H1 (cell line): ENCODE results near the gene ZDHHC24. TPM values are rescaled to one million over a fixed set of nuclear protein-coding genes. Genes with fewer than 3 reads are reported as not detected.

ENCODE experiments used
- CTCF ChIA-PET: fragments of 300-600 bp; sonication (Branson Sonifier 250); formaldehyde crosslinking; loops from one replicate; lab custom pipeline; 2021; ENCODE audit not compliant: partially characterized antibody; lab: Charles Lee
- POLR2A ChIA-PET: fragments of 300-600 bp; sonication (Branson Sonifier 250); formaldehyde crosslinking; loops from one replicate; lab custom pipeline; 2021; ENCODE audit warnings: inconsistent platforms; ENCODE audit not compliant: partially characterized antibody; lab: Charles Lee
- DNase-seq, 2 experiments: peaks; one replicate each; pipeline versions ENCODE4 v3.0.0 to v3.0.0-alpha.2; 2010 to 2022; ENCODE audit warnings: low spot score in 2 of 2, low read depth in 1 of 2, mixed read lengths in 1 of 2
- FAIRE-seq: peaks from 2 replicates; lab custom pipeline; 2011; peaks lifted over from hg19 to GRCh38; lab: Jason Lieb, UNC
- H2AFZ ChIP-seq: 2 replicates; pipeline ENCODE4 v1.8.1; 2012; ENCODE audit warnings: low read length, inconsistent platforms
- H2AK5ac ChIP-seq: 2 replicates; pipeline ENCODE4 v1.6.1; 2013; ENCODE audit warnings: low read depth, low read length
- H2BK120ac ChIP-seq: replicated peaks from 2 replicates; pipeline ENCODE3; 2013; ENCODE audit warnings: low read depth, low read length, inconsistent platforms
- H2BK12ac ChIP-seq: 2 replicates; pipeline ENCODE4 v1.6.1; 2013; ENCODE audit warnings: low read depth, low read length
- H2BK15ac ChIP-seq: 2 replicates; pipeline ENCODE4 v1.6.1; 2013; ENCODE audit warnings: low read length
- H2BK20ac ChIP-seq: 2 replicates; pipeline ENCODE4 v1.6.1; 2013; ENCODE audit warnings: low read length
- H2BK5ac ChIP-seq: 2 replicates; pipeline ENCODE4 v1.6.1; 2013; ENCODE audit warnings: low read depth, low read length
- H3K14ac ChIP-seq: 2 replicates; pipeline ENCODE4 v1.6.1; 2013; ENCODE audit warnings: inconsistent platforms; ENCODE audit not compliant: insufficient read length
- H3K18ac ChIP-seq: 2 replicates; pipeline ENCODE4 v1.6.1; 2013; ENCODE audit warnings: low read length; ENCODE audit errors: extremely low read depth
- H3K23ac ChIP-seq: 2 replicates; pipeline ENCODE4 v1.6.1; 2013; ENCODE audit warnings: inconsistent platforms; ENCODE audit not compliant: insufficient read length
- H3K23me2 ChIP-seq: 2 replicates; pipeline ENCODE4 v1.6.1; 2013; ENCODE audit warnings: low read depth, low read length
- H3K27ac ChIP-seq: 2 replicates; pipeline ENCODE4 v1.6.1; 2011; ENCODE audit warnings: low read depth, low read length, inconsistent platforms
- H3K27me3 ChIP-seq, 4 experiments: replicated peaks in 1 of 4; 1 replicate in 1 of 4; 2 replicates in 3 of 4; pipeline versions ENCODE4 v1.6.1 to v1.8.1; 2011 to 2013; ENCODE audit warnings: low read length in 3 of 4, mild to moderate bottlenecking in 3 of 4, inconsistent platforms in 2 of 4, mixed read lengths in 2 of 4, moderate library complexity in 1 of 4; ENCODE audit not compliant: control insufficient read depth in 3 of 4, insufficient read depth in 3 of 4; ENCODE audit errors: extremely low read depth in 1 of 4
- H3K36me3 ChIP-seq, 4 experiments: 2 replicates each; pipeline versions ENCODE4 v1.6.1 to v1.8.1; 2011 to 2013; ENCODE audit warnings: mild to moderate bottlenecking in 4 of 4, low read length in 3 of 4, moderate library complexity in 2 of 4, control low read depth in 1 of 4, inconsistent platforms in 1 of 4; ENCODE audit not compliant: insufficient read depth in 4 of 4, control insufficient read depth in 2 of 4
- H3K4ac ChIP-seq: replicated peaks from 2 replicates; pipeline ENCODE3; 2013; ENCODE audit warnings: low read length, low read depth, mixed read lengths, inconsistent platforms; ENCODE audit not compliant: insufficient read length
- H3K4me1 ChIP-seq, 4 experiments: replicated peaks in 1 of 4; 1 replicate in 1 of 4; 2 replicates in 3 of 4; pipeline versions ENCODE4 v1.6.1 to v1.8.1; 2011 to 2013; ENCODE audit warnings: low read length in 3 of 4, inconsistent platforms in 2 of 4, mixed read lengths in 1 of 4; ENCODE audit not compliant: insufficient read depth in 4 of 4, control insufficient read depth in 3 of 4
- H3K4me2 ChIP-seq, 2 experiments: 2 replicates each; pipeline versions ENCODE4 v1.6.1 to v1.8.1; 2011 to 2013; ENCODE audit warnings: low read depth in 2 of 2, low read length in 2 of 2, control low read depth in 1 of 2, inconsistent platforms in 1 of 2, mild to moderate bottlenecking in 1 of 2; ENCODE audit not compliant: insufficient read depth in 1 of 2
- H3K4me3 ChIP-seq, 4 experiments: fragments of 200-600, 300-600 bp in 1 of 4; sonication (generic), shearing (Covaris generic), sonication (Bioruptor Twin) in 1 of 4; 2 replicates each; pipeline versions ENCODE4 v1.5.1 to v1.8.1; 2011 to 2016; ENCODE audit warnings: low read length in 4 of 4, low read depth in 3 of 4, control low read depth in 2 of 4, inconsistent platforms in 2 of 4, mild to moderate bottlenecking in 2 of 4, mixed read lengths in 1 of 4, moderate library complexity in 1 of 4; ENCODE audit not compliant: insufficient read depth in 2 of 4; ENCODE audit errors: extremely low read depth in 1 of 4
- H3K56ac ChIP-seq: replicated peaks from 2 replicates; pipeline ENCODE3; 2013; ENCODE audit warnings: low read depth, mild to moderate bottlenecking, mixed read lengths, low read length, inconsistent platforms; ENCODE audit not compliant: insufficient read length
- H3K79me1 ChIP-seq: 2 replicates; pipeline ENCODE4 v1.6.1; 2013; ENCODE audit warnings: low read depth, low read length, control low read depth
- H3K79me2 ChIP-seq, 2 experiments: 2 replicates each; pipeline versions ENCODE4 v1.6.1 to v1.8.1; 2012 to 2013; ENCODE audit warnings: low read length in 2 of 2, mild to moderate bottlenecking in 2 of 2, inconsistent platforms in 1 of 2; ENCODE audit not compliant: insufficient read depth in 2 of 2, control insufficient read depth in 1 of 2
- H3K9ac ChIP-seq, 4 experiments: replicated peaks in 1 of 4; 1 replicate in 1 of 4; 2 replicates in 3 of 4; pipeline versions ENCODE4 v1.6.1 to v1.8.1; 2011 to 2013; ENCODE audit warnings: low read depth in 3 of 4, low read length in 3 of 4, control low read depth in 2 of 4, mild to moderate bottlenecking in 2 of 4, moderate library complexity in 2 of 4, inconsistent platforms in 1 of 4; ENCODE audit errors: extremely low read depth in 1 of 4
- H3K9me3 ChIP-seq, 2 experiments: 2 replicates each; pipeline versions ENCODE4 v1.6.1 to v1.8.1; 2012 to 2013; ENCODE audit warnings: mild to moderate bottlenecking in 2 of 2, moderate library complexity in 2 of 2, control low read depth in 1 of 2, inconsistent platforms in 1 of 2, low read depth in 1 of 2, low read length in 1 of 2, mixed read lengths in 1 of 2; ENCODE audit not compliant: insufficient read depth in 2 of 2
- H4K20me1 ChIP-seq, 2 experiments: replicated peaks in 1 of 2; 2 replicates each; pipeline versions ENCODE3 to v1.8.1; 2011 to 2013; ENCODE audit warnings: inconsistent platforms in 2 of 2, low read length in 2 of 2, mild to moderate bottlenecking in 1 of 2; ENCODE audit not compliant: insufficient read depth in 2 of 2, control insufficient read depth in 1 of 2
- H4K5ac ChIP-seq: 2 replicates; pipeline ENCODE4 v1.6.1; 2013; ENCODE audit warnings: low read length, low read depth, mixed read lengths, inconsistent platforms; ENCODE audit not compliant: insufficient read length
- H4K8ac ChIP-seq: 2 replicates; pipeline ENCODE4 v1.8.0; 2013; ENCODE audit warnings: mild to moderate bottlenecking, moderate library complexity, low read length, inconsistent platforms; ENCODE audit not compliant: insufficient read depth; ENCODE audit errors: extremely low read depth
- H4K91ac ChIP-seq: replicated peaks from 2 replicates; pipeline ENCODE3; 2013; ENCODE audit warnings: low read length, mixed read lengths, inconsistent platforms; ENCODE audit not compliant: insufficient read length
- CBX8 ChIP-seq: fragments of 300-800, 300-1000 bp; sonication (generic); IDR thresholded peaks from 2 replicates; pipeline ENCODE4 v1.7.1; 2016; ENCODE audit warnings: low read depth, low read length, borderline replicate concordance
- CEBPB ChIP-seq: IDR thresholded peaks from 2 replicates; pipeline ENCODE4 v1.6.1; 2012; ENCODE audit warnings: low read depth, low read length
- GABPA ChIP-seq: IDR thresholded peaks from 2 replicates; pipeline ENCODE4 v1.6.1; 2011; ENCODE audit warnings: mild to moderate bottlenecking, low read length, moderate library complexity, borderline replicate concordance; ENCODE audit not compliant: insufficient read depth
- GTF2F1 ChIP-seq: IDR thresholded peaks from 2 replicates; pipeline ENCODE4 v1.6.1; 2012; ENCODE audit warnings: low read depth, low read length, improper control_type of control experiment, borderline replicate concordance
- HDAC2 ChIP-seq, 2 experiments: fragments of 300-600 bp in 1 of 2; sonication (generic) in 1 of 2; IDR thresholded peaks; 2 replicates each; pipeline ENCODE4 v1.6.1; 2011 to 2012; ENCODE audit warnings: low read depth in 2 of 2, low read length in 2 of 2, mild to moderate bottlenecking in 2 of 2, moderate library complexity in 2 of 2, borderline replicate concordance in 1 of 2, inconsistent platforms in 1 of 2
- JUND ChIP-seq: IDR thresholded peaks from 2 replicates; pipeline ENCODE4 v1.6.1; 2011; ENCODE audit warnings: mild to moderate bottlenecking, improper control_type of control experiment, low read length
- SIRT6 ChIP-seq: IDR thresholded peaks from one replicate; pipeline ENCODE4 v1.7.1; 2012; ENCODE audit warnings: low read length, inconsistent platforms
- TCF12 ChIP-seq: IDR thresholded peaks from 2 replicates; pipeline ENCODE4 v1.6.1; 2011; ENCODE audit warnings: low read depth, mild to moderate bottlenecking, low read length
- TEAD4 ChIP-seq: IDR thresholded peaks from 2 replicates; pipeline ENCODE4 v1.6.1; 2012; ENCODE audit warnings: low read depth, low read length, inconsistent platforms, mixed read lengths
- WGBS, 2 experiments: shearing (Covaris generic) in 1 of 2; methylation state at CpG; one replicate each; pipeline versions ENCODE4 v1.1.6 to v1.1.7; 2013 to 2015; ENCODE audit warnings: low lambda C conversion rate in 2 of 2, mixed read lengths in 2 of 2, inconsistent platforms in 1 of 2, low coverage in 1 of 2, missing lambda C conversion rate in 1 of 2; ENCODE audit not compliant: insufficient replicate concordance in 2 of 2, insufficient coverage in 1 of 2, insufficient read length in 1 of 2; ENCODE audit errors: extremely low coverage in 1 of 2, missing lambda C conversion rate in 1 of 2; 5-methylcytosine and 5-hydroxymethylcytosine counted together
- polyA plus RNA-seq, 7 experiments: library from polyadenylated mRNA; depleted of rRNA in 3 of 7; stranded (reverse) in 5 of 7; unstranded in 2 of 7; fragments of >200 nt in 5 of 7; fragments of 200-250 nt in 2 of 7; gene quantifications; 1 replicate in 5 of 7; 2 replicates in 1 of 7; 4 replicates in 1 of 7; pipeline versions ENCODE4 v1.2.1 to v1.2.3, GENCODE V29; 2011 to 2013; ENCODE audit warnings: missing spikeins in 2 of 7, mixed read lengths in 2 of 7
- total RNA-seq: library from RNA; stranded (reverse); fragmentation: NEBNext Ultra II Directional; extraction: Animal tissue kit (Norgen Biotek cat#: 25700); gene quantifications from 2 replicates; pipeline ENCODE4 v1.2.1, GENCODE V29; 2021

Gene ZDHHC24
- total and polyA plus RNA-seq, 2 of the 8 experiments (the other 6 are each of a cell fraction or from before 2014, with no cell fraction given): 8.4 to 9.7 TPM

- Histone ChIP-seq H2BK12ac (no peak overlapping the region), H3K56ac (no peak overlapping the region), H3K27me3 (no peaks in the 10 kb centered on the region), H3K9me3 (no peaks in the 10 kb centered on the region), H3K79me2 (no peaks in the 10 kb centered on the region), H3K36me3 (peaks cover 19 to 51% (median 45%) of the 10 kb centered on the region in 4 experiments), H3K4me1 (peaks cover 0 to 2% (median 0%) of the 10 kb centered on the region in 4 experiments; a peak in 1 of 7 replicates), H3K79me1 (no peaks in the 10 kb centered on the region), H2BK120ac (no peak overlapping the region), H3K18ac (no peak overlapping the region), H3K23me2 (no peaks in the 10 kb centered on the region), H2AK5ac (no peak overlapping the region), H4K20me1 (peaks cover 0 to 2% of the 10 kb centered on the region in 2 experiments), H3K4me3 (no peak overlapping the region), H2BK20ac (no peak overlapping the region), H3K9ac (no peak overlapping the region), H4K8ac (no peak overlapping the region; the same call in 1 of the 2 replicates), H3K4ac (no peak overlapping the region), H3K27ac (no peak overlapping the region), H2BK15ac (no peak overlapping the region), H4K91ac (no peak overlapping the region), H3K14ac (no peak overlapping the region), H3K4me2 (no peak overlapping the region), H3K23ac (no peak overlapping the region), H4K5ac (no peak overlapping the region), H2AFZ (no peak overlapping the region), H2BK5ac (no peak overlapping the region)
- FAIRE-seq (no peak), DNase-seq (no peak)
- CTCF ChIA-PET: interaction anchor here (0.6 to 3.5 kb wide), 16 partner anchors 9 to 576 kb away, joined by 3 to 12 read pairs (median 3); partner anchors contain the start of genes ACTN3, RBM4B and ZDHHC24
- 96% methylated on average over 14 of the region's 14 CpGs; no CpG with 5 or more reads in 1 of the 2 experiments for WGBS, 2 experiments
- POLR2A ChIA-PET: interaction anchor here (0.9 to 7.4 kb wide), 9 partner anchors 8 to 116 kb away, joined by 3 to 54 read pairs (median 3); partner anchors contain the start of genes ACTN3, RBM14, RBM4B and ZDHHC24
- TF ChIP-seq GABPA: no peak
- TF ChIP-seq GTF2F1: no peak
- no peak for TF ChIP-seq CBX8
- no peak for TF ChIP-seq TEAD4
- TF ChIP-seq TCF12: no peak
- TF ChIP-seq CEBPB: no peak
- no peak for TF ChIP-seq SIRT6
- no peak for TF ChIP-seq HDAC2 (IDR thresholded peaks at IDR 0.05; ENCODE audit: borderline replicate concordance in 1 of 2, low read depth in 2 of 2, low read length in 2 of 2)
- TF ChIP-seq JUND: no peak
These were observed 15.5 kb upstream of the ZDHHC24 start for GRCh38 chr11:66561178-66561974.
